Activated T-helper 1 cell treated with anti-CD3 and anti-CD28 coated beads, Interleukin-12 subunit alpha, Interleukin-12 subunit beta, Interleukin-2, Interleukin-4 antibody, amounts not matched to agents 30 ng/mL and 10 ng/mL and 1 ng/mL, durations not matched to agents 14 hours and 24 hours and 36 hours (primary cell): Measurements from ENCODE around the gene PEX10. TPM values are rescaled to one million over a fixed set of nuclear protein-coding genes. Genes with fewer than 3 reads are reported as not detected.

Experiments
- DNase-seq: peaks from one replicate; pipeline ENCODE4 v3.0.0; 2021; ENCODE audit warnings: low spot score
- H3K27ac Mint-ChIP-seq: one replicate; pipeline ENCODE4 v1.8.0; 2021; ENCODE audit warnings: mild to moderate bottlenecking, mixed read lengths
- H3K27me3 Mint-ChIP-seq: one replicate; pipeline ENCODE4 v1.8.0; 2022; ENCODE audit warnings: mild to moderate bottlenecking, moderate library complexity, mixed read lengths; ENCODE audit not compliant: insufficient read depth
- H3K36me3 Mint-ChIP-seq: one replicate; pipeline ENCODE4 v1.8.0; 2021; ENCODE audit warnings: low read depth, mixed read lengths
- H3K4me1 Mint-ChIP-seq: one replicate; pipeline ENCODE4 v1.8.0; 2021; ENCODE audit warnings: low read depth, mixed read lengths
- H3K4me3 Mint-ChIP-seq: one replicate; pipeline ENCODE4 v1.8.0; 2021; ENCODE audit warnings: mild to moderate bottlenecking, moderate library complexity, mixed read lengths
- H3K9me3 Mint-ChIP-seq: one replicate; pipeline ENCODE4 v1.8.0; 2021; ENCODE audit warnings: mixed read lengths
- intact Hi-C: fragments of 100-400 bp; cut with micrococcal nuclease; formaldehyde crosslinking; loops from one replicate; pipeline ENCODE4 v1.15.1; 2024
- total RNA-seq: library from RNA; stranded (reverse); gene quantifications from 2 replicates; pipeline ENCODE4 v1.2.3, GENCODE V29; 2022

The PEX10 gene
- total RNA-seq, 1 donor from 2014 or later, result 24.0 TPM

GRCh38 chr1:2377751-2378440 is 34.5 kb downstream of the PEX10 start:
- Mint-ChIP-seq H3K27me3 (no peaks in the 10 kb centered on the region), H3K36me3 (no peaks in the 10 kb centered on the region), H3K27ac (no peak overlapping the region), H3K9me3 (no peaks in the 10 kb centered on the region), H3K4me3 (no peak overlapping the region), H3K4me1 (no peaks in the 10 kb centered on the region)
- intact Hi-C loops, result no loop called here
- DNase-seq, result no peak

GRCh38 chr1:2376931-2377672 is 35.3 kb downstream of the PEX10 start:
- DNase-seq, result no peak
- H3K27ac Mint-ChIP-seq, result no peak overlapping the region
- no peak overlapping the region for H3K4me3 Mint-ChIP-seq
- intact Hi-C loops, result no loop called here
- H3K27me3 Mint-ChIP-seq, result no peaks in the 10 kb centered on the region
- H3K4me1 Mint-ChIP-seq, result no peaks in the 10 kb centered on the region
- H3K36me3 Mint-ChIP-seq, result no peaks in the 10 kb centered on the region
- H3K9me3 Mint-ChIP-seq, result no peaks in the 10 kb centered on the region

GRCh38 chr1:2376261-2376741 is 36.1 kb downstream of the PEX10 start:
- Mint-ChIP-seq H3K36me3 (no peaks in the 10 kb centered on the region), H3K4me1 (no peaks in the 10 kb centered on the region), H3K9me3 (no peaks in the 10 kb centered on the region), H3K4me3 (no peak overlapping the region), H3K27me3 (no peaks in the 10 kb centered on the region), H3K27ac (no peak overlapping the region)
- intact Hi-C loops, result no loop called here
- DNase-seq, result no peak

- DNase-seq, result no peak
- H3K36me3 Mint-ChIP-seq, result no peaks in the 10 kb centered on the region
- H3K27me3 Mint-ChIP-seq, result peaks cover 3% of the 10 kb centered on the region
- intact Hi-C loops, result no loop called here
- H3K4me3 Mint-ChIP-seq, result no peak overlapping the region
- H3K27ac Mint-ChIP-seq, result no peak overlapping the region
- no peaks in the 10 kb centered on the region for H3K9me3 Mint-ChIP-seq
- no peaks in the 10 kb centered on the region for H3K4me1 Mint-ChIP-seq
Observed at GRCh38 chr1:2375923-2376260, 36.5 kb downstream of the PEX10 start.

GRCh38 chr1:2375246-2375922 is 37.0 kb downstream of the PEX10 start:
- intact Hi-C loops, result no loop called here
- Mint-ChIP-seq H3K4me1 (no peaks in the 10 kb centered on the region), H3K9me3 (no peaks in the 10 kb centered on the region), H3K27ac (no peak overlapping the region), H3K36me3 (no peaks in the 10 kb centered on the region), H3K4me3 (no peak overlapping the region), H3K27me3 (peaks cover 3% of the 10 kb centered on the region)
- DNase-seq, result no peak

GRCh38 chr1:2374252-2375155 is 37.9 kb downstream of the PEX10 start:
- Mint-ChIP-seq H3K36me3 (no peaks in the 10 kb centered on the region), H3K27ac (no peak overlapping the region), H3K4me3 (no peak overlapping the region), H3K27me3 (peaks cover 3% of the 10 kb centered on the region), H3K4me1 (no peaks in the 10 kb centered on the region), H3K9me3 (no peaks in the 10 kb centered on the region)
- no peak for DNase-seq
- intact Hi-C loops, result no loop called here

GRCh38 chr1:2373551-2374251 is 38.7 kb downstream of the PEX10 start:
- no peaks in the 10 kb centered on the region for H3K4me1 Mint-ChIP-seq
- no peaks in the 10 kb centered on the region for H3K9me3 Mint-ChIP-seq
- no peak for DNase-seq
- H3K4me3 Mint-ChIP-seq, result no peak overlapping the region
- intact Hi-C loops, result no loop called here
- no peak overlapping the region for H3K27ac Mint-ChIP-seq
- no peaks in the 10 kb centered on the region for H3K36me3 Mint-ChIP-seq
- peaks cover 3% of the 10 kb centered on the region for H3K27me3 Mint-ChIP-seq

GRCh38 chr1:2372551-2373490 is 39.5 kb downstream of the PEX10 start:
- Mint-ChIP-seq H3K4me3 (no peak overlapping the region), H3K27ac (no peak overlapping the region), H3K27me3 (peaks cover 3% of the 10 kb centered on the region), H3K36me3 (no peaks in the 10 kb centered on the region), H3K4me1 (no peaks in the 10 kb centered on the region), H3K9me3 (no peaks in the 10 kb centered on the region)
- DNase-seq, result no peak
- intact Hi-C loops, result no loop called here

- no peak for DNase-seq
- H3K4me1 Mint-ChIP-seq, result no peaks in the 10 kb centered on the region
- intact Hi-C loops, result no loop called here
- H3K36me3 Mint-ChIP-seq, result no peaks in the 10 kb centered on the region
- H3K4me3 Mint-ChIP-seq, result no peak overlapping the region
- H3K27ac Mint-ChIP-seq, result no peak overlapping the region
- H3K27me3 Mint-ChIP-seq, result peaks cover 3% of the 10 kb centered on the region
- H3K9me3 Mint-ChIP-seq, result no peaks in the 10 kb centered on the region
Observed at GRCh38 chr1:2368053-2368744, 44.2 kb downstream of the PEX10 start.

GRCh38 chr1:2363847-2364513 is 48.4 kb downstream of the PEX10 start:
- intact Hi-C loops, result no loop called here
- H3K27ac Mint-ChIP-seq, result no peak overlapping the region
- DNase-seq, result no peak

More at GRCh38 chr1:2363847-2364513, 48.4 kb downstream of the PEX10 start:
- Mint-ChIP-seq H3K36me3 (no peaks in the 10 kb centered on the region), H3K4me3 (no peak overlapping the region), H3K9me3 (no peaks in the 10 kb centered on the region), H3K27me3 (no peaks in the 10 kb centered on the region), H3K4me1 (no peaks in the 10 kb centered on the region)
